Stimulated activated CD8-positive, alpha-beta memory T cell treated with anti-CD3 and anti-CD28 coated beads, Interleukin-7, amount 100 ng/mL, for 48 hours (primary cell): ENCODE measurements around the gene PRSS23.
"Not testable (repeated sequence)": the region's sequence is repeated elsewhere in the genome, so short reads cannot be mapped to it uniquely, and the experiment has no call there.

Experiments used
- DNase-seq, 2 donors: peaks; one replicate each; pipeline ENCODE4 v3.0.0-alpha.2; 2020; ENCODE audit warnings: low read depth in 1 of 2; ENCODE audit errors: extremely low read depth in 1 of 2

Gene PRSS23

GRCh38 chr11:86800076-86800959, at the start of gene PRSS23:
Gene PRSS23, plus strand, starts transcription at chr11:86800542. Its CDS starts 7,102 bp downstream, at chr11:86807644.
- peak; percentile 10 to 23 for DNase-seq

- no peak for DNase-seq
These were observed 46.9 kb upstream of the PRSS23 start for GRCh38 chr11:86753459-86753858.

GRCh38 chr11:86755146-86755545, 45.2 kb upstream of the PRSS23 start:
- DNase-seq = no peak

- DNase-seq = no peak
These were observed 42.2 kb upstream of the PRSS23 start for GRCh38 chr11:86758171-86758570.

GRCh38 chr11:86760577-86760976, 39.8 kb upstream of the PRSS23 start:
- no peak for DNase-seq

- DNase-seq = no peak
These were observed 38.4 kb upstream of the PRSS23 start for GRCh38 chr11:86761978-86762377.

GRCh38 chr11:86765203-86765602, 35.1 kb upstream of the PRSS23 start:
- no peak for DNase-seq

GRCh38 chr11:86765878-86766277, 34.5 kb upstream of the PRSS23 start:
- no peak for DNase-seq

GRCh38 chr11:86769219-86769618, 31.1 kb upstream of the PRSS23 start:
- DNase-seq = no peak

- not testable (repeated sequence) for DNase-seq
These were observed 29.8 kb upstream of the PRSS23 start for GRCh38 chr11:86770473-86771027.

GRCh38 chr11:86772999-86773398, 27.3 kb upstream of the PRSS23 start:
- no peak for DNase-seq

- DNase-seq = no peak
These were observed 26.7 kb upstream of the PRSS23 start for GRCh38 chr11:86773513-86774252.

GRCh38 chr11:86774417-86774816, 25.9 kb upstream of the PRSS23 start:
- no peak for DNase-seq

- no peak for DNase-seq
These were observed 25.0 kb upstream of the PRSS23 start for GRCh38 chr11:86775361-86775760.

- DNase-seq = no peak
These were observed 18.8 kb upstream of the PRSS23 start for GRCh38 chr11:86781546-86781945.

GRCh38 chr11:86782742-86783141, 17.6 kb upstream of the PRSS23 start:
- DNase-seq = no peak

GRCh38 chr11:86783661-86784060, 16.7 kb upstream of the PRSS23 start:
- DNase-seq = no peak

GRCh38 chr11:86784241-86784681, 16.1 kb upstream of the PRSS23 start:
- DNase-seq = no peak

- no peak for DNase-seq
These were observed 14.8 kb upstream of the PRSS23 start for GRCh38 chr11:86785576-86785975.

GRCh38 chr11:86787018-86787536, 13.3 kb upstream of the PRSS23 start:
- no peak for DNase-seq

GRCh38 chr11:86787656-86788055, 12.7 kb upstream of the PRSS23 start:
- DNase-seq = no peak
